H1 (cell line): ENCODE measurements around the gene SH3BP5. TPM values are rescaled to one million over a fixed set of nuclear protein-coding genes. Genes with fewer than 3 reads are reported as not detected.
"Not testable (repeated sequence)": the region's sequence is repeated elsewhere in the genome, so short reads cannot be mapped to it uniquely, and the experiment has no call there.

ENCODE experiments used
- CTCF ChIA-PET: fragments of 300-600 bp; sonication (Branson Sonifier 250); formaldehyde crosslinking; loops from one replicate; lab custom pipeline; 2021; ENCODE audit not compliant: partially characterized antibody; lab: Charles Lee
- POLR2A ChIA-PET: fragments of 300-600 bp; sonication (Branson Sonifier 250); formaldehyde crosslinking; loops from one replicate; lab custom pipeline; 2021; ENCODE audit warnings: inconsistent platforms; ENCODE audit not compliant: partially characterized antibody; lab: Charles Lee
- DNase-seq, 2 experiments: peaks; one replicate each; pipeline versions ENCODE4 v3.0.0 to v3.0.0-alpha.2; 2010 to 2022; ENCODE audit warnings: low spot score in 2 of 2, low read depth in 1 of 2, mixed read lengths in 1 of 2
- FAIRE-seq: peaks from 2 replicates; lab custom pipeline; 2011; peaks lifted over from hg19 to GRCh38; lab: Jason Lieb, UNC
- H2AFZ ChIP-seq: 2 replicates; pipeline ENCODE4 v1.8.1; 2012; ENCODE audit warnings: low read length, inconsistent platforms
- H2AK5ac ChIP-seq: 2 replicates; pipeline ENCODE4 v1.6.1; 2013; ENCODE audit warnings: low read depth, low read length
- H2BK120ac ChIP-seq: replicated peaks from 2 replicates; pipeline ENCODE3; 2013; ENCODE audit warnings: low read depth, low read length, inconsistent platforms
- H2BK12ac ChIP-seq: 2 replicates; pipeline ENCODE4 v1.6.1; 2013; ENCODE audit warnings: low read depth, low read length
- H2BK15ac ChIP-seq: 2 replicates; pipeline ENCODE4 v1.6.1; 2013; ENCODE audit warnings: low read length
- H2BK20ac ChIP-seq: 2 replicates; pipeline ENCODE4 v1.6.1; 2013; ENCODE audit warnings: low read length
- H2BK5ac ChIP-seq: 2 replicates; pipeline ENCODE4 v1.6.1; 2013; ENCODE audit warnings: low read depth, low read length
- H3K14ac ChIP-seq: 2 replicates; pipeline ENCODE4 v1.6.1; 2013; ENCODE audit warnings: inconsistent platforms; ENCODE audit not compliant: insufficient read length
- H3K18ac ChIP-seq: 2 replicates; pipeline ENCODE4 v1.6.1; 2013; ENCODE audit warnings: low read length; ENCODE audit errors: extremely low read depth
- H3K23ac ChIP-seq: 2 replicates; pipeline ENCODE4 v1.6.1; 2013; ENCODE audit warnings: inconsistent platforms; ENCODE audit not compliant: insufficient read length
- H3K23me2 ChIP-seq: 2 replicates; pipeline ENCODE4 v1.6.1; 2013; ENCODE audit warnings: low read depth, low read length
- H3K27ac ChIP-seq: 2 replicates; pipeline ENCODE4 v1.6.1; 2011; ENCODE audit warnings: low read depth, low read length, inconsistent platforms
- H3K27me3 ChIP-seq, 4 experiments: replicated peaks in 1 of 4; 1 replicate in 1 of 4; 2 replicates in 3 of 4; pipeline versions ENCODE4 v1.6.1 to v1.8.1; 2011 to 2013; ENCODE audit warnings: low read length in 3 of 4, mild to moderate bottlenecking in 3 of 4, inconsistent platforms in 2 of 4, mixed read lengths in 2 of 4, moderate library complexity in 1 of 4; ENCODE audit not compliant: control insufficient read depth in 3 of 4, insufficient read depth in 3 of 4; ENCODE audit errors: extremely low read depth in 1 of 4
- H3K36me3 ChIP-seq, 4 experiments: 2 replicates each; pipeline versions ENCODE4 v1.6.1 to v1.8.1; 2011 to 2013; ENCODE audit warnings: mild to moderate bottlenecking in 4 of 4, low read length in 3 of 4, moderate library complexity in 2 of 4, control low read depth in 1 of 4, inconsistent platforms in 1 of 4; ENCODE audit not compliant: insufficient read depth in 4 of 4, control insufficient read depth in 2 of 4
- H3K4ac ChIP-seq: replicated peaks from 2 replicates; pipeline ENCODE3; 2013; ENCODE audit warnings: low read length, low read depth, mixed read lengths, inconsistent platforms; ENCODE audit not compliant: insufficient read length
- H3K4me1 ChIP-seq, 4 experiments: replicated peaks in 1 of 4; 1 replicate in 1 of 4; 2 replicates in 3 of 4; pipeline versions ENCODE4 v1.6.1 to v1.8.1; 2011 to 2013; ENCODE audit warnings: low read length in 3 of 4, inconsistent platforms in 2 of 4, mixed read lengths in 1 of 4; ENCODE audit not compliant: insufficient read depth in 4 of 4, control insufficient read depth in 3 of 4
- H3K4me2 ChIP-seq, 2 experiments: 2 replicates each; pipeline versions ENCODE4 v1.6.1 to v1.8.1; 2011 to 2013; ENCODE audit warnings: low read depth in 2 of 2, low read length in 2 of 2, control low read depth in 1 of 2, inconsistent platforms in 1 of 2, mild to moderate bottlenecking in 1 of 2; ENCODE audit not compliant: insufficient read depth in 1 of 2
- H3K4me3 ChIP-seq, 4 experiments: fragments of 200-600, 300-600 bp in 1 of 4; sonication (generic), shearing (Covaris generic), sonication (Bioruptor Twin) in 1 of 4; 2 replicates each; pipeline versions ENCODE4 v1.5.1 to v1.8.1; 2011 to 2016; ENCODE audit warnings: low read length in 4 of 4, low read depth in 3 of 4, control low read depth in 2 of 4, inconsistent platforms in 2 of 4, mild to moderate bottlenecking in 2 of 4, mixed read lengths in 1 of 4, moderate library complexity in 1 of 4; ENCODE audit not compliant: insufficient read depth in 2 of 4; ENCODE audit errors: extremely low read depth in 1 of 4
- H3K56ac ChIP-seq: replicated peaks from 2 replicates; pipeline ENCODE3; 2013; ENCODE audit warnings: low read depth, mild to moderate bottlenecking, mixed read lengths, low read length, inconsistent platforms; ENCODE audit not compliant: insufficient read length
- H3K79me1 ChIP-seq: 2 replicates; pipeline ENCODE4 v1.6.1; 2013; ENCODE audit warnings: low read depth, low read length, control low read depth
- H3K79me2 ChIP-seq, 2 experiments: 2 replicates each; pipeline versions ENCODE4 v1.6.1 to v1.8.1; 2012 to 2013; ENCODE audit warnings: low read length in 2 of 2, mild to moderate bottlenecking in 2 of 2, inconsistent platforms in 1 of 2; ENCODE audit not compliant: insufficient read depth in 2 of 2, control insufficient read depth in 1 of 2
- H3K9ac ChIP-seq, 4 experiments: replicated peaks in 1 of 4; 1 replicate in 1 of 4; 2 replicates in 3 of 4; pipeline versions ENCODE4 v1.6.1 to v1.8.1; 2011 to 2013; ENCODE audit warnings: low read depth in 3 of 4, low read length in 3 of 4, control low read depth in 2 of 4, mild to moderate bottlenecking in 2 of 4, moderate library complexity in 2 of 4, inconsistent platforms in 1 of 4; ENCODE audit errors: extremely low read depth in 1 of 4
- H3K9me3 ChIP-seq, 2 experiments: 2 replicates each; pipeline versions ENCODE4 v1.6.1 to v1.8.1; 2012 to 2013; ENCODE audit warnings: mild to moderate bottlenecking in 2 of 2, moderate library complexity in 2 of 2, control low read depth in 1 of 2, inconsistent platforms in 1 of 2, low read depth in 1 of 2, low read length in 1 of 2, mixed read lengths in 1 of 2; ENCODE audit not compliant: insufficient read depth in 2 of 2
- H4K20me1 ChIP-seq, 2 experiments: replicated peaks in 1 of 2; 2 replicates each; pipeline versions ENCODE3 to v1.8.1; 2011 to 2013; ENCODE audit warnings: inconsistent platforms in 2 of 2, low read length in 2 of 2, mild to moderate bottlenecking in 1 of 2; ENCODE audit not compliant: insufficient read depth in 2 of 2, control insufficient read depth in 1 of 2
- H4K5ac ChIP-seq: 2 replicates; pipeline ENCODE4 v1.6.1; 2013; ENCODE audit warnings: low read length, low read depth, mixed read lengths, inconsistent platforms; ENCODE audit not compliant: insufficient read length
- H4K8ac ChIP-seq: 2 replicates; pipeline ENCODE4 v1.8.0; 2013; ENCODE audit warnings: mild to moderate bottlenecking, moderate library complexity, low read length, inconsistent platforms; ENCODE audit not compliant: insufficient read depth; ENCODE audit errors: extremely low read depth
- H4K91ac ChIP-seq: replicated peaks from 2 replicates; pipeline ENCODE3; 2013; ENCODE audit warnings: low read length, mixed read lengths, inconsistent platforms; ENCODE audit not compliant: insufficient read length
- HDAC2 ChIP-seq, 2 experiments: fragments of 300-600 bp in 1 of 2; sonication (generic) in 1 of 2; IDR thresholded peaks; 2 replicates each; pipeline ENCODE4 v1.6.1; 2011 to 2012; ENCODE audit warnings: low read depth in 2 of 2, low read length in 2 of 2, mild to moderate bottlenecking in 2 of 2, moderate library complexity in 2 of 2, borderline replicate concordance in 1 of 2, inconsistent platforms in 1 of 2
- NANOG ChIP-seq: IDR thresholded peaks from 2 replicates; pipeline ENCODE4 v1.6.1; 2011; ENCODE audit warnings: low read length, low read depth, mild to moderate bottlenecking, inconsistent platforms; ENCODE audit not compliant: insufficient read depth, poor library complexity, severe bottlenecking
- POLR2A ChIP-seq, 2 experiments: IDR thresholded peaks; 1 replicate in 1 of 2; 2 replicates in 1 of 2; pipeline ENCODE4 v1.6.1; 2011; ENCODE audit warnings: low read depth in 2 of 2, low read length in 2 of 2, mild to moderate bottlenecking in 2 of 2; ENCODE audit errors: control extremely low read depth in 1 of 2
- TCF12 ChIP-seq: IDR thresholded peaks from 2 replicates; pipeline ENCODE4 v1.6.1; 2011; ENCODE audit warnings: low read depth, mild to moderate bottlenecking, low read length
- WGBS, 2 experiments: shearing (Covaris generic) in 1 of 2; methylation state at CpG; one replicate each; pipeline versions ENCODE4 v1.1.6 to v1.1.7; 2013 to 2015; ENCODE audit warnings: low lambda C conversion rate in 2 of 2, mixed read lengths in 2 of 2, inconsistent platforms in 1 of 2, low coverage in 1 of 2, missing lambda C conversion rate in 1 of 2; ENCODE audit not compliant: insufficient replicate concordance in 2 of 2, insufficient coverage in 1 of 2, insufficient read length in 1 of 2; ENCODE audit errors: extremely low coverage in 1 of 2, missing lambda C conversion rate in 1 of 2; 5-methylcytosine and 5-hydroxymethylcytosine counted together
- polyA plus RNA-seq, 7 experiments: library from polyadenylated mRNA; depleted of rRNA in 3 of 7; stranded (reverse) in 5 of 7; unstranded in 2 of 7; fragments of >200 nt in 5 of 7; fragments of 200-250 nt in 2 of 7; gene quantifications; 1 replicate in 5 of 7; 2 replicates in 1 of 7; 4 replicates in 1 of 7; pipeline versions ENCODE4 v1.2.1 to v1.2.3, GENCODE V29; 2011 to 2013; ENCODE audit warnings: missing spikeins in 2 of 7, mixed read lengths in 2 of 7
- total RNA-seq: library from RNA; stranded (reverse); fragmentation: NEBNext Ultra II Directional; extraction: Animal tissue kit (Norgen Biotek cat#: 25700); gene quantifications from 2 replicates; pipeline ENCODE4 v1.2.1, GENCODE V29; 2021

Gene SH3BP5
- total and polyA plus RNA-seq, 2 of the 8 experiments (the other 6 are each of a cell fraction or from before 2014, with no cell fraction given) = 7.1 to 9.7 TPM

GRCh38 chr3:15356651-15357061, 24.3 kb upstream of the SH3BP5 start:
- 72% methylated on average over 5 of the region's 5 CpGs; no CpG with 5 or more reads in 1 of the 2 experiments for WGBS, 2 experiments
- H2BK15ac ChIP-seq, H3K4me3 ChIP-seq, H3K14ac ChIP-seq, H2BK120ac ChIP-seq, H4K91ac ChIP-seq, H3K23me2 ChIP-seq, H3K9ac ChIP-seq, H4K5ac ChIP-seq, H2BK20ac ChIP-seq, H4K20me1 ChIP-seq, H3K56ac ChIP-seq, H3K27me3 ChIP-seq, H3K79me1 ChIP-seq, FAIRE-seq, H3K18ac ChIP-seq, H3K4ac ChIP-seq, H2BK5ac ChIP-seq, H3K23ac ChIP-seq, H2AFZ ChIP-seq, H3K9me3 ChIP-seq, H3K36me3 ChIP-seq, DNase-seq, H3K79me2 ChIP-seq, H2BK12ac ChIP-seq, H4K8ac ChIP-seq, POLR2A ChIA-PET: not testable (repeated sequence)
- 0 out of 2 replicates have a peak overlapping the region, but pooled peaks have one; percentile 34 for H3K27ac ChIP-seq
- CTCF ChIA-PET = interaction anchor here (1.7 to 2.8 kb wide), 3 partner anchors 24 to 90 kb away, joined by 4 to 21 read pairs (median 11); partner anchors contain the start of gene SH3BP5
- H3K4me2 ChIP-seq = peak overlapping the region; percentile 19 to 40; a peak in 2 of 4 replicates
- 0 out of 2 replicates have a peak overlapping the region, but pooled peaks have one; percentile 65 for H2AK5ac ChIP-seq
- H3K4me1 ChIP-seq = peaks cover 0 to 11% (median 2%) of the 10 kb centered on the region in 4 experiments; a peak in 5 of 7 replicates
- peak; percentile 7 for TF ChIP-seq NANOG
- 0 out of 3 replicates have a peak, but pooled peaks of 1 of the 2 experiments have one; percentile 1 for TF ChIP-seq POLR2A (IDR thresholded peaks at IDR 0.05; ENCODE audit: control extremely low read depth in 1 of 2, low read depth in 2 of 2, low read length in 2 of 2)
- TF ChIP-seq HDAC2 (IDR thresholded peaks at IDR 0.05; ENCODE audit: borderline replicate concordance in 1 of 2, low read depth in 2 of 2, low read length in 2 of 2) = peak in 1 of 2 experiments; percentile 61; a peak in 1 of 4 replicates
- TF ChIP-seq TCF12 = 0 out of 2 replicates have a peak, but pooled peaks have one; percentile 76
